Measurements from ENCODE around the gene LAGE3.

LAGE3 gene

GRCh38 chrX:154478728-154479622, at the start of gene LAGE3:
LAGE3 (minus strand) TSS chrX:154479281; CDS start chrX:154478915, 366 bp downstream.
- peak; percentile 65 for DNase-seq (ENCODE audit: insufficient read length, low spot score)
- peak; percentile 23 for FAIRE-seq

- FAIRE-seq (no peak), DNase-seq (ENCODE audit: insufficient read length, low spot score) (no peak)
These were observed 48.0 kb upstream of the LAGE3 start for GRCh38 chrX:154526901-154527675.

GRCh38 chrX:154525606-154526490, 46.8 kb upstream of the LAGE3 start:
- DNase-seq (ENCODE audit: insufficient read length, low spot score) = no peak

GRCh38 chrX:154519389-154519788, 40.3 kb upstream of the LAGE3 start:
- no peak for FAIRE-seq

More at GRCh38 chrX:154525606-154526490, 46.8 kb upstream of the LAGE3 start:
- no peak for FAIRE-seq

GRCh38 chrX:154517101-154517781, 38.2 kb upstream of the LAGE3 start:
- FAIRE-seq (no peak), DNase-seq (ENCODE audit: insufficient read length, low spot score) (no peak)

More at GRCh38 chrX:154519389-154519788, 40.3 kb upstream of the LAGE3 start:
- no peak for DNase-seq (ENCODE audit: insufficient read length, low spot score)

GRCh38 chrX:154516656-154517100, 37.6 kb upstream of the LAGE3 start:
- DNase-seq (ENCODE audit: insufficient read length, low spot score) = no peak
- no peak for FAIRE-seq

GRCh38 chrX:154515966-154516655, 37.0 kb upstream of the LAGE3 start, which contains the start of gene FAM3A:
FAM3A (minus strand) TSS chrX:154516232; CDS start chrX:154515772, 460 bp downstream.
- DNase-seq (ENCODE audit: insufficient read length, low spot score) (peak; percentile 69), FAIRE-seq (peak; percentile 79)

- FAIRE-seq (no peak), DNase-seq (ENCODE audit: insufficient read length, low spot score) (no peak)
These were observed 36.2 kb upstream of the LAGE3 start for GRCh38 chrX:154515090-154515965.

- no peak for FAIRE-seq
These were observed 34.6 kb upstream of the LAGE3 start for GRCh38 chrX:154513716-154514115.

GRCh38 chrX:154512879-154513553, 33.9 kb upstream of the LAGE3 start:
- DNase-seq (ENCODE audit: insufficient read length, low spot score) (no peak), FAIRE-seq (no peak)

More at GRCh38 chrX:154513716-154514115, 34.6 kb upstream of the LAGE3 start:
- no peak for DNase-seq (ENCODE audit: insufficient read length, low spot score)

GRCh38 chrX:154511761-154512160, 32.7 kb upstream of the LAGE3 start:
- no peak for FAIRE-seq
- no peak for DNase-seq (ENCODE audit: insufficient read length, low spot score)

GRCh38 chrX:154509455-154509854, 30.4 kb upstream of the LAGE3 start:
- DNase-seq (ENCODE audit: insufficient read length, low spot score) (no peak), FAIRE-seq (no peak)

- no peak for DNase-seq (ENCODE audit: insufficient read length, low spot score)
- no peak for FAIRE-seq
These were observed 29.3 kb upstream of the LAGE3 start for GRCh38 chrX:154508384-154508745.

- no peak for FAIRE-seq
- no peak for DNase-seq (ENCODE audit: insufficient read length, low spot score)
These were observed 28.7 kb upstream of the LAGE3 start for GRCh38 chrX:154507673-154508383.

GRCh38 chrX:154506483-154507332, 27.6 kb upstream of the LAGE3 start:
- DNase-seq (ENCODE audit: insufficient read length, low spot score) = no peak
- no peak for FAIRE-seq

GRCh38 chrX:154505734-154506133, 26.7 kb upstream of the LAGE3 start:
- DNase-seq (ENCODE audit: insufficient read length, low spot score) (no peak), FAIRE-seq (no peak)

All from HTR-8/SVneo (cell line).